Epithelial cell of prostate (primary cell): ENCODE measurements around the gene ZNF217.
"Not testable (repeated sequence)": the region's sequence is repeated elsewhere in the genome, so short reads cannot be mapped to it uniquely, and the experiment has no call there.

Experiments
- DNase-seq: peaks from one replicate; pipeline ENCODE4 v3.0.0-alpha.2; 2011; ENCODE audit warnings: low read depth, low spot score
- H3K27ac ChIP-seq: fragments of 450-650 bp; 2 replicates; pipeline ENCODE4 v1.5.1; 2017; ENCODE audit warnings: mild to moderate bottlenecking

Gene ZNF217

DNA sequence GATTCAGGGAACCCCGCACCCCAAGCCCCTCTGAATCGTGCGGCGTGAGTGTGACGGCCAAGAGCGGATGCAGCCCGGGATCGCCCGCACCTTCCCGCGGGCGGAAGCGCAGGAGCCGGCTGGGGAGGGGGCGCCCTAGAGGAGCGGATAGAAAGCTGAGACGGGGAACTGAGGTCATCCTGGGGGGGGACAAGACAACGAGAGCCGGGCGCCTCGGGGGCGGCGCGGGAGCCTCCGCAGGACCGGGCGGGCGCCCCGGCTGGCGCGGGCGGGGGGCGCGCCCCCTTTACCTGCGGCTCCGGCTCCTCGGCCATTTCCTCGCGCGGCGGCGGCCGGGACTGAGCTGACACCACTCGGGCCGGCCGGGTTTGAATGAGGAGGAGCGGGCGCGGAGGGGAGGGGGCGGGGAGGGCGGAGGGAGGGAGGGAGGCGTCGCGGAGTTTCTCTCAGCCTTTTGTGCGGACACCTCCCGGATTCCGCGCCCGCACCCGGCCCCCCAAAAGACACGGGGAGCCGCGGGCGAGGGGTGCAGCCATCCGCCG lies at the start of gene ZNF217:
Gene ZNF217, minus strand, starts transcription at position 374 of the 542 bp plus-strand sequence. CDS start 11,013 bp downstream, outside the sequence.
- not testable (repeated sequence) for DNase-seq
- peak within 1 kb of the TSS; percentile 94 for H3K27ac ChIP-seq

DNA sequence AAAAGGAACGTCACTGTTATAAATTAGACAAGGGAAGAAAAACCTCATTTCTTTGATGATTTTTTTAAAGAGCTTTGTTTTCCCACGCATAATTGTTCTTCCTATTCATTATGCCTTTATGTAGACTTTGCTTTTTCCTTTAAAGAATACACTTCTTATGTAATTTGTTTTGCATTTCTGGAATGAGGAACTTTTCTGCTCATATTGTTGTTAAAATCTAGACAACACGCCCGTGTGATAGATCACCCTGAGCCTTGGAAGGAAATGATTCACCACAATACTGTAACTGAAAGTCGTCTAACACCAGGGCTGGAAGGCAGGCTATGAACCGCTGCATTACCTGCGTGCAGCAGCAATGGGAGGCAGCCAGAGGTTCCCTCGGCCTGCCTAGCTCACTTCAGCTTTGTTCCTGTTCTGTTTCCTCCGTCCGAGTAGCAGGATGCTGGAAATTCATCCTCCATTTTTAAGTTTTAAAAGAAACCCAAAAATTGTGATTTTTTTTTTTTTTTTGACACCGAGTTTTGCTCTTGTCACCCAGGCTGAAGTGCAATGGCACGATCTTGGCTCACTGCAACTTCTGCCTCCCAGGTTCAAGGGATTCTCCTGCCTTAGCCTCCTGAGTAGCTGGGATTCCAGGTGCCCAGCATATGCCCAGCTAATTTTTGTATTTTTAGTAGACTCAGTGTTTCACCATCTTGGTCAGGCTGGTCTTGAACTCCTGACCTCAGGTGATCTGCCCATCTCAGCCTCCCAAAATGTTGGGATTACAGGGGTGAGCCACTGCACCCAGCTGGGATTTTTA lies 49.6 kb upstream of the ZNF217 start:
- DNase-seq = peak; percentile 87
- H3K27ac ChIP-seq = peak overlapping the region; percentile 97

DNA sequence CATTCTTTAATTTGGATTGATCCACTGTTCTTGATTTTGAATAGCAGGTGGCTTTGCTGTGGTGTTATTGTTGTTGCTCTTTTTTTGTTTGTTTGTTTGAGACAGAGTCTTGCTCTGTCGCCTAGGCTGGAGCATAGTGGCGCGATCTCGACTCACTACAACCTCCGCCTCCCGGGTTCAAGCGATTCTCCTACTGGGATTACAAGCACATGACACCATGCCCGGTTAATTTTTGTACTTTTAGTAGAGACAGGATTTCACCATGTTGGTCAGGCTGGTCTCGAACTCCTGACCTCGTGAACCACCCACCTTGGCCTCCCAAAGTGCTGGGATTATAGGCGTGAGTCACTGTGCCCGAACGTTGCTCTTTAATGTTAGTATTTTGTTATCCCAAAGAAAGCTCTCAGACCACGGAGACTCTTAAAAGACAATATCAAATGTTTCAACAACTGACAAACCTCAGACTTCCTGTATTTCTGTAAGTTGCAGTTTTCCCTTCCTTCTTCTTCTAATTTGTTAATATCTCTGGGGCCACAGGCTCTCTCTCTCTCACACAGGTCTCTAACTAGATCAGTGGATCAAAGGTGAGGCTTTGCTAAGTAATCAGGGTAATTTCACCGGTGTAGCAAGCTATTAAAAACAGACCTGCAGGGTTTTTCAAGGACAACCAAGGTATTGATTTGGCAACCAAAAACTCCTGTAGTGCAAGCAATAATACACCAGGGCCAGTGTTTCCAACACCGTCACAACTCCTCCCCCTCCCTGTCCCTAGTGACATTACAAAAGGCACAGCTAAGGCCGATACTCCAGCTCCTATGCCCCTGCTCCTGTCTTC lies 48.8 kb upstream of the ZNF217 start:
- H3K27ac ChIP-seq = peak overlapping the region; percentile 97
- DNase-seq = peak; percentile 73

DNA sequence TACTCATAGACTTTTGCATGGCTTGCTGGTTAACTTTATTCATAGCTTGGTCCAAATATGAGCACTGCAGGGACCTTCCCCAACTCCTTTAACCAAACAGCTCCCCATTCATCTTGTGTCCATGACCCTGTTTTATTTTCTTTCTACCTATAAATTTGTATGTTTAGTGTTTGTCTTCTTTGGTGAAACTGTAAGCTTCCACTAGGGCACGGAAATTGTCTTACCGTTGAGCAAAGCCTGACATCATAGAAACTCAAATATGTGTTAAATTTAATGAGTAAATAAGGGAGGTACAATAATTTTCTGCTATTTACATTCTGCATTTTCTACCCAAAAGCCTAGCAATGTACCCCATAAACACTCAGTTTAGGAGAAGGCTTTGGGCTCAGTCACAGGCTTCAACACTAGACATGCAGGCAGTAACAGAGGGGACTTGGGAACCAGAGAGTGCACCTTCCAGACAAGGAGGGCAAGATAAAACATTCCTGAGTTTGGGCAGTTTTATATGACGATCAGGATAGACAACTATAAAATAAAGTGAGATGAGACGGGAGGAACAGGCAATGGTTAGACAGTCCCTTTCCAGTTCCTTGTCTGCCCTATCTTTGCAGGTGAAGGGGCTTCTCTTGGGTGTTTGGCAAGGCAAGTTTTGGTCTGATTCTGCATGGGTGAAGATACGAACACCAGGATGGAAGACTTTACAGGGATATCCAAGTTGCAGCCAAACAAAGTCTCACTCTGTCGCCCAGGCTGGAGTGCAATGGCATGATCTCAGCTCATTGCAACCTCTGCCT lies 46.2 kb upstream of the ZNF217 start:
- DNase-seq = no peak
- H3K27ac ChIP-seq = no peak overlapping the region

DNA sequence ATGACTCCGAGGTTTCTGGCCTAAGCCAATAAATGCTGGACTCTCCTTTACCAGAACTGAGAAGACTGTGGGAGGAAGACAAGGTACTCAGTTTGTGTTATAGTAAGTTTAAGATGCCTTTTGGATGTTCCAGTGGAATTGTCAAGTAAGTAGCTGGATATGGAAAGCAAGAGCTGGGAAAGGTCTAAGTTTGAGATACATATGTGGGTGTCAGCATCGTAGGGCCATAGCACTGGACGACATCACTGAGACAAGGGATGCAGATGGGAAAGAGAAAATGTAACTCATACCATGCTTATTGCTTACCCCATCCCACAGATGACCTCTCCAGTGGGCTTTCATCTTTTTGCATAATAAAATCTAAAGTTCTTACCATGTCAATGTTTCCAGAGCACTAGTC lies 45.5 kb upstream of the ZNF217 start:
- no peak overlapping the region for H3K27ac ChIP-seq
- no peak for DNase-seq

DNA sequence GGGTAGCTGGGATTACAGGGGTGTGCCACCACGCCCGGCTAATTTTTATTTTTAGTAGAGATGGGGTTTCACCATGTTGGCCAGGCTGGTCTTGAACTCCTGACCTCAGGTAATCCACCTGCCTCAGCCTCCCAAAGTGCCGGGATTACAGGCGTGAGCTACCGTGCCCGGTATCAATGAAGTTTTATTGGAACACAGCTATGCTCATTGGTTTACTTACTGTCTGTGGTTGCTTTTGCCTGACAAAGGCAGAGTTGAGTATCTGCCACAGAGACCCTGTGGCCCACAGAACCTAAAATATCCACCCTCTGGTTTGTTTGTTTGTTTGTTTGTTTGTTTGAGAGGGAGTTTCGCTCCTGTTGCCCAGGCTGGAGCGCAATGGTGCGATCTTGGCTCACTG lies 43.7 kb upstream of the ZNF217 start:
- not testable (repeated sequence) for H3K27ac ChIP-seq, DNase-seq

DNA sequence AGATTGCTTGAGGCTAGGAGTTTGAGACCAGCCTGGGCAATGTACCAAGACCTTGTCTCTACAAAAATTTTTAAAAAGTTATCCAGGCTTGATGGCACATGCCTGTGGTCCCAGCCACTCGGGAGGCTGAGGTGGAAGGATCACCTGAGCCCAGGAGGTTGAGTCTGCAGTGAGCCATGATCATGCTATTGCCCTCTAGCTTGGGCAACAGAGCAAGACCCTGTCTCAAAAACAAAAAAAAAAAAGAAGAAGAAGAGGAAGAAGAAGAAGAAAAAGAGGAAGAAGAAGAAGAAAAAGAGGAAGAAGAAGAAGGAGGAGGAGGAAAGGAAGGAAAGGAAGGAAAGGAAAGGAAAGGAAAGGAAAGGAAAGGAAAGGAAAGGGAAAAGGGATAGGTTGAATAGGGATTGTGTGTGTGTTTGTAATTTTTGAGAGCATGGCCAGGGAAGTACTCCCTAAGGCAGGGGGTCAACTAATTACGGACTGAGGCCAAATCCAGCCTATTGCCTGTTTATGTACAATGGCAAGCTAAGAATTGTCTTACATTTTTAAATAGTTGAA lies 43.0 kb upstream of the ZNF217 start:
- DNase-seq = no peak
- peak overlapping the region; percentile 4 for H3K27ac ChIP-seq

DNA sequence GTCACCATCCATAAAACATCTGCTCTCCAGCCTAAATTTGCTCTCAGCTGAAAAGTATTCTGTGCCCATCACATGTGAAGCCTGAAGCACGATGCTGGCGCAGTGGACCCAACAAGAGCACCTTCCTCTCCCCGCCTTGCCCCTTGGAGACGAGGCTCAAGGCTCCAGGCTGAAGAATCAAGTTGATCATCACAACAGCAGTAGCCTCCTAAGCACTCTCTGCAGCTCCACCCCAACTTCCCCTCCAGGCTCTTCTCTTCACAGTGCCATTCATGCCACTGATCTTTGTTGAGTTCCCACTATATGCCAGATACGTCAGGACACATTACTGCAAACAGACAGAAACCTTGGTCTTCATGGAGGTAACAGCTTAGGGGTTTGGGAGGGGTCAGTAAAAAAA lies 41.6 kb upstream of the ZNF217 start:
- no peak for DNase-seq
- no peak overlapping the region for H3K27ac ChIP-seq

DNA sequence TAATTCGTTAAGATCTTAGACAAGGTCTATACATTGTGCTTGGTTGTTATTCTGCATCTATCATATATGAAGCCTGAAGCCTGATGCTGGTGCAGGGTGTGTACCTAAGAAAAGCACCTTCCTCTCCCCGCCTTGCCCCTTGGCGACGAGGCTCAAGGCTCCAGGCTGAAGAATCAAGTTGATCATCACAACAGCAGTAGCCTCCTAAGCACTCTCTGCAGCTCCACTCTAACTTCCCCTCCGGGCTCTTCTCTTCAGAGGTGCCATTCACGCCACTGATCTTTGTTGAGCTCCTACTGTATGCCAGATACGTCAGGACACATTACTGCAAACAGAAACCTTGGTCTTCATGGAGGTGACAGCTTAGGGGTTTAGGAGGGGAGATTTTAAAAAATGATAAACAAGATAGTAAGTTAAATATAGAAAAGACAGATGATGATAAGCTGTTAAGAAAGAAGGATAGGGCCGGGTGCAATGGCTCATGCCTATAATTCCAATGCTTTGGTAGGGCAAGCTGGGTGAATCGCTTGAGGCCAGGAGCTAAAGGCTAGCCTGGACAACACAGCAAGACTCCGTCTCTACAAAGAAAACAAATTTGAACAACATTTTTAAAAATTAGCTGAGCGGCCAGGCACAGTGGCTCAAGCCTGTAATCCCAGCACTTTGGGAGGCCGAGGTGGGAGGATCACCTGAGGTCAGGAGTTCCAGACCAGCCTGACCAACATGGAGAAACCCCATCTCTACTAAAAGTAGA lies 38.4 kb upstream of the ZNF217 start:
- H3K27ac ChIP-seq = no peak overlapping the region
- no peak for DNase-seq

DNA sequence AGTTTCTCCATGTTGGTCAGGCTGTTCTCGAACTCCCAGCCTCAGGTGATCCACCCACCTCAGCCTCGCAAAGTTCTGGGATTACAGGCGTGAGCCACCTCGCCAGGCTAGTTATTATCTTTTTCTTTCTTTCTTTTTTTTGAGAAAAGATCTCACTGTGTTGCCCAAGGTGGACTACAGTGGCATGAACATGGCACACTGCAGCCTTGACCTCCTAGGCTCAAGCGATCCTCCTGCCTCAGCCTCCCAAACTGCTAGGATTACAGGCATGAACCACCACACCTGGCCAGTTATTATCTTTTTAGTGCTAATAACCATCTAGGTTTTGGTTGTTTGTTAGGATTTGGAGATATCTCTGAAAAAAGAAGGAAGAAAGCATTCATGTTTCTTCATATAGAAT lies 35.8 kb upstream of the ZNF217 start:
- no peak overlapping the region for H3K27ac ChIP-seq

DNA sequence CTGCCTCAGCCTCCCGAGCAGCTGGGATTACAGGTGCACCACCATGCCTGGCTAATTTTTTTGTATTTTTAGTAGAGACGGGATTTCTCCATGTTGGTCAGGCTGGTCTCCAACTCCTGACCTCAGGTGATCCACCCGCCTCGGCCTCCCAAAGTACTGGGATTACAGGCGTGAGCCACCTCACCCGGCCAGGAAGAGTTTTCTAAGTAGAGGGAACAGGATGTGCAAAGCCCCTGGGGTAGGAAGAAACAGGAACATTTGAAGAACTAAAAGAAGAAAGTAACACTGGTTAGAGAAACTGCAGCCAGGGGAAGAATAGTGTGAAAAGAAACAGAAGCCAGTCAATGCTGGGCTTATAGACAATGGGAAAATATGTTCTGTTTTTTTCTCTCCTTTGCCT lies 35.1 kb upstream of the ZNF217 start:
- not testable (repeated sequence) for DNase-seq, H3K27ac ChIP-seq

More for the DNA sequence above, 35.8 kb upstream of the ZNF217 start:
- DNase-seq = no peak

DNA sequence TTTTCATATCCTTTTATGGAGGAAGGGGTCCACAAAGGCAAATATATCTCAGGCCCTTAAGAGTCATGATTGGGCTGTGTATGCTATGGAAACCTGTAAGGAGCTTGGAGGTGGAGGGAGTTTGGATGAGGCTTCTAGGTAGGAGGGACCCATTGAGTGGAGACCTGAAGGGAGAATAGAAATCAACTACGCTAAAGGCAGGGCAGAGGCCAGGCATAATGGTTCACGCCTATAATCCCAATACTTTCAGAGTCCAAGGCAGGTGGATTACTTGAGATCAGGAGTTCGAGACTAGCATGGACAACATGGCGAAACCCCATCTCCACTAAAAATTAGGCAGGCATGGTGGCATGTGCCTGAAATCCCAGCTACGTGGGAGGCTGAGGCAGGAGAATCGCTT lies 34.4 kb upstream of the ZNF217 start:
- no peak overlapping the region for H3K27ac ChIP-seq
- DNase-seq = no peak

DNA sequence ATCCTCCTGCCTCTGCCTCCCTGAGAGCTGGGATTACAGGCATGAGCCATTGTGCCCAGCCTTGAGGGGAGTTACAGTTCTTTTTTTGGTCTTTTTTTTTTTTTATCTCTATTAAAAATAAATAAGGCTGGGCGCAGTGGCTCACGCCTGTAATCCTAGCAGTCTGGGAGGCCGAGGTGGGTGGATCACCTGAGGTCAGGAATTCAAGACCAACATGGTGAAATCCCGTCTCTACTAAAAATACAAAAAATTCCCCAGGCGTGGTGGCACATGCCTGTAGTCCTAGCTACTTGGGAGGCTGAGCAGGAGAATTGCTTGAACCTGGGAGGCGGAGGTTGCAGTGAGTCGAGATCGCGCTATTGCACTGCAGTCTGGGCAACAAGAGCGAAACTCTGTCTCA lies 33.4 kb upstream of the ZNF217 start:
- H3K27ac ChIP-seq, DNase-seq: not testable (repeated sequence)

DNA sequence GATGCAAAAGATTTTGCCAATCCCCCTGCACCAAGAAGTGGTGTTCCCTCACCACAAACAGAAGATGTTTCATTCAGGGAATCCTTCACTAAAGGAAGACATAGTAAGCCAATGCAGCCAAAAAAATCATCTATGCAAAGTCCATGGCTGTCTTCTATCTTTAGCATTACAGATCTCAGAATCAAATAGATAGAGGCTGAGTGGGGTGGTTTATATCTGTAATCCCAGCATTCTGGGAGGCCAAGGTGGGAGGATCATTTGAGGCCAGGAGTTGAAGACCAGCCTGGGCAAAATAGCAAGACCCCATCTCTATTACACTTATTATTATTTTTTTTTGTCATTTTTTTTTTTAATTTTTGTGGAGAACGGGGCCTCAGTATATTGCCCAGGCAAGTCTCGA lies 32.9 kb upstream of the ZNF217 start:
- no peak for DNase-seq
- H3K27ac ChIP-seq = no peak overlapping the region

DNA sequence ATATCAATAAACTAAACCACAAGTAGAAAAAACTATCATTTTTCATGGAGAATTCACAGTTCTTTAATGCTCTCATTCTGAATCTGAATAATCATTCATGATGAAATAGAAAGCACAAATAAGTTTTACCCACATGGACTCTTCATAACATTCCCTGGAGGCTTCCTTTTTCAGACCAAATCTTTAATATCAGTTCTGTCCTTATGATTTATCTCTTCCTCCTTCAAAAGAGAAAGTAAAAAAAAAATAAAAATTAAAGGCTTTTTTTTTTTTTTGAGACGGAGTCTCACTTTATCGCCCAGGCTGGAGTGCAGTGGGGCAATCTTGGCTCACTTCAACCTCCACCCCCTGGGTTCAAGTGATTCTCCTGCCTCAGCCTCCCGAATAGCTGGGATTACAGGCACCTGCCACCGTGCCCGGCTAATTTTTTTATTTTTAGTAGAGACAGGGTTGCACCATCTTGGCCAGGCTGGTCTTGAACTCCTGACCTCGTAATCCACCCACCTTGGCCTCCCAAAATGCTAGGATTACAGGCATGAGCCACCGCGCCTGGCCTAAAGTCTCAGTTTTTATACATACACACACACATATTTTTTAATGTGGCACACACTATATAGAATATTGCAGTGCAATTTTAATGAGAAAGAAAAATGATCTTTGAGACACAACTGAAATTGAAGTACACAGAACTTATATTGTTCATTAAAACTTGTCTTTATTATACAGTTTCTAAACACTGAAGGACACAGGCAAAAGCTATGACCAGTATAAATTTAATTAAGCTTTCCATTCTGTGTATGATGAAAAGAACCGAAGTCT lies 31.9 kb upstream of the ZNF217 start:
- no peak for DNase-seq
- no peak overlapping the region for H3K27ac ChIP-seq

DNA sequence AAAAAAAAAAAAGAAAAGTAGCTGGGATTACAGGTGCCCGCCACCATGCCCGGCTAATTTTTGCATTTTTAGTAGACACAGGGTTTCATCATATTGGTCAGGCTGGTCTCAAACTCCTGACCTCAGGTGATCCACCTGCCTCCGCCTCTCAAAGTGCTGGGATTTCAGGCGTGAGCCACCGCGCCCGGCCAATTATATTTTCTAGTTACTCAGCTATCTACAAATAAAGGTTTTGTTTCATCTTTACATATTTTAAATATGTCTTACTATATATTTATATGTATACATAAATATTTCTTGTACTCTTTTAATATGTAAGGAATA lies 31.2 kb upstream of the ZNF217 start:
- not testable (repeated sequence) for DNase-seq, H3K27ac ChIP-seq

DNA sequence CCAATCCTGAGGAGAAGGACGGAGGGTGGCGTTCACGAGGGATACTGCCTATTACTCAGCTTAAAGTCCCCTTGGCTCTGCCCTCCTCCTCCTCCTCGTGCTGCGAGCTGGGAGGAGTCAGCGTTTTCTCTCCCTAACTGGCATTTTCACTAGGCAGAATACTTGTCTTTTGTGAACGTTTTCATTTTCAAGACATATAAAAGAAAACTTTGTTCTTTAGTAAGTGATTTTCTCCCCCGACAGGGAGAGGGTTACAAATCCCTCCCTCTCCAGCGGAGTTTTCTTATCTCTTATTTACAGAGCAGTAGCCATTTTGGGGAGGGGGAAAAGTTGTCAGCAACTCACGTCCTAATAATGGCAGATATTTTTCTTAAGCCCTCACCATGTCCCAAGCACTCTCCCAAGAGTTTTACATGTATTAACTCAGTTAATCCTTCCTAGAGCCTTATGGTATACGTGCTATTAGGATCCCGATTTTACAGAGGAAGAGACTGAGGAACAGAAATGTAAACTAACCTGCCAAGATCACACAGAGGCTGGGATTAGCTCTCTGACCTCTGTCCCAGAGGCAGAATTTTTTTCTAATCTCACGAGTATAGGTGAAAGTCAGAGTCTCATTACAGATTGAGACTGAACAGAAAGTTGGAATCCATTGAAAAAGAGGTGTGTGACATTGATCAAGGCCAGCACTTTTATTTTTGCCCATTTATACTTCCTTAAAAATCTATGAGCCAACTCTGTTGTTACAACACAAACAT lies 30.0 kb upstream of the ZNF217 start:
- DNase-seq = no peak

DNA sequence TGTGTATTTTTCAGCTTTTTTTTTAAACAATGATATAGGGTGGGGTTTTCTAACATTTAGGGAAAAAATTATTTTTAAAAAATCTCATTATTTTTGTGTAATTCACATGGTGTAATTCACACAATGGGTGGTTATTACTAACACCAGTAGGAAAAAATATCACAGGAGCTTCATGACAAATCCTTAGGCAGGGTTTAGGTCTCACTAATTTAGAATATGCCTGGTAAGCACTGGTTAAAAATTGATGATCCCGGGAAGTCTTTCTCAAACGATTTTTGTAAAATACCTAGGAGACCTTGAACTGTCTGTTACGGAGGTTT lies 29.5 kb upstream of the ZNF217 start:
- no peak for DNase-seq
- H3K27ac ChIP-seq = peak overlapping the region; percentile 97

More for the DNA sequence above, 30.0 kb upstream of the ZNF217 start:
- H3K27ac ChIP-seq = peak overlapping the region; percentile 97
